ENCODE measurements around the gene PCDHB16. TPM values are rescaled to one million over a fixed set of nuclear protein-coding genes. Genes with fewer than 3 reads are reported as not detected.

Gene PCDHB16
- 0.54 TPM in 1 of 2 replicates, not detected in the other for total RNA-seq

DNA sequence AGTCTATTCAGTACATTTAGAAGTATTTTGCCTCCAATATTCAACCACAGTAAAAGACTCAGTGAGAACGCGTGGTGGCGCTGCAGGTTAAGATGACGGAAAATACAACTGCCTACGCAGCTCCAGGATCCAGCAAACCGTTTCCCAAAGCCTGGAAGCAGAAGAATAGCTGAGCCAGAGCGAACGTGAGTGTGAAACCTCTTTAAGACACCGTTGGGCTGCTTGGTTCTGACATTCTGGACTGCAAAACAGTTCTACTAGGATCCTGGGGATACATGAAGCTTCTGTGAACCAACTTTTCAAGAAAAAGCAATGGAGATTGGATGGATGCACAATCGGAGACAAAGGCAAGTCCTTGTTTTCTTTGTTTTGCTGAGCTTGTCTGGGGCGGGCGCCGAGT lies at the start of gene PCDHB16:
Gene PCDHB16 (plus strand): TSS at position 140 of the 400 bp plus-strand sequence. CDS start 173 bp downstream, at position 313.

DNA sequence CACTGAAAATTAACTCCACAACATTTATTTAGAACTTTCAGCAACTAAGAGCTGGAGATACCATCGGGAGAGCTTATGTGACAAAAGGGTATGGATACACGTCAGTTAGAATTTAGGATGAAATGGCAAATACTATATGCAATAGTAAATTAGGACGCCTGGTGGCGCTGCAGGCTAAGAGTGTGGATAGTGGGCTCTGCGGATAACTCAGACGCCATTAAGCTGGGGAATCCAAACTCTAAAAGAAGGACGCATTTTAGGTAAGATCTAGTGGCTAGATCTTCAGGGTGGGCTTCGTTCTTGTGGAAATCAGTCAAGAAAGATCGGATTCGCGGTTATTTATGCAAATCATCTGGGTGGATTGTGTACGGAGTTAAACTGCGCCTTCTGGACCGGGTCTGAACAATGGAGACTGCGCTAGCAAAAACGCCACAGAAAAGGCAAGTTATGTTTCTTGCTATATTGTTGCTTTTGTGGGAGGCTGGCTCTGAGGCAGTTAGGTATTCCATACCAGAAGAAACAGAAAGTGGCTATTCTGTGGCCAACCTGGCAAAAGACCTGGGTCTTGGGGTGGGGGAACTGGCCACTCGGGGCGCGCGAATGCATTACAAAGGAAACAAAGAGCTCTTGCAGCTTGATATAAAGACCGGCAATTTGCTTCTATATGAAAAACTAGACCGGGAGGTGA lies 47.0 kb upstream of the PCDHB16 start, which contains the start of gene PCDHB5:
Gene PCDHB5 (plus strand): TSS at position 177 of the 688 bp plus-strand sequence. CDS start 229 bp downstream, at position 406.

GRCh38 chr5:141149812-141150211 lies 32.4 kb upstream of the PCDHB16 start, which contains the start of gene PCDHB6:
Gene PCDHB6, plus strand, starts transcription at chr5:141150057. Its CDS starts 201 bp downstream, at chr5:141150258.

GRCh38 chr5:141172381-141173204 lies 9.6 kb upstream of the PCDHB16 start, which contains the start of gene PCDHB7:
Gene PCDHB7, plus strand, starts transcription at chr5:141172644. Its CDS starts 192 bp downstream, at chr5:141172836.

DNA sequence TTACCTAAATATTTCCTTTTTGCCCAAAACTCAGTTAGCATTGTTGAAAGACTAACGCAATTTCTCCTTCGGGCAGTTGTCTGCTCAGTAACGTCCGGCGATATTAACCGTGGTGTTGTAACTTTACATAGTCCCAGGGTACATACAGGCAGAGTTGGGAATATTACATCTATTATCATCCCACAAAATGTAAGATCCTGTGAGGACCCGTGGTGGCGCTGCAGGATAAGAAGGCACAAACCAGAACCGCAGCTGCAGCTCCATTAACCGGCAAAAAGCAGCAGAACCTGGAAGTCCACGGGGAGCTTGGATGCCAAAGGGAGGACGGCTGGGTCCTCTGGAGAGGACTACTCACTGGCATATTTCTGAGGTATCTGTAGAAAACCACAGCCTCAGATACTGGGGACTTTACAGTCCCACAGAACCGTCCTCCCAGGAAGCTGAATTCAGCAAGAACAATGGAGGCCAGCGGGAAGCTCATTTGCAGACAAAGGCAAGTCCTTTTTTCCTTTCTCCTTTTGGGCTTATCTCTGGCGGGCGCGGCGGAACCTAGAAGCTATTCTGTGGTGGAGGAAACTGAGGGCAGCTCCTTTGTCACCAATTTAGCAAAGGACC lies 4.5 kb upstream of the PCDHB16 start, which contains the start of gene PCDHB8:
Gene PCDHB8 (plus strand): TSS at position 214 of the 615 bp plus-strand sequence. CDS start 245 bp downstream, at position 459.

DNA sequence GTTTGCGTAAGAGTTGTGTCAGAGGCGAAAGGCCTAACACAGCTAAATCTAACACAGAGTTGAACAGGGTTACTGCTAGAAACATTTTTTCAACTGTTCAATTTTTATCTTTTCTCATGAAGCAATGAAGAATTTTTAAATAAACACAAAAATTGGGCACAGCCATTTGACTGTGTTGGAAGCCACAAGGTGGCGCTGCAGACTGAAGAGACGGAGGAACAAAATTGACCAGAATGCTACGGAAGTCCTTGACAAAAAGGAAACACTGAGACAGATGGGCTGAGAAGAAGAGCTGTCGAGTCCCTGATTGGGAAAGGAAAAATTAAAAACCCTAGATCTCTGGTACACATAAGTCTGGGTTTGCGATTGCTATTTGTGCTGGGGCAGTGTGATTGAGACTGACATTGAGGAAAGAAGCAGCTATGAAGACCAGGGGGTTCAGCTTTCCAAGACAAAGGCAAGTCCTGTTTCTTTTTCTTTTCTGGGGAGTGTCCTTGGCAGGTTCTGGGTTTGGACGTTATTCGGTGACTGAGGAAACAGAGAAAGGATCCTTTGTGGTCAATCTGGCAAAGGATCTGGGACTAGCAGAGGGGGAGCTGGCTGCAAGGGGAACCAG lies 4.8 kb downstream of the PCDHB16 start, which contains the start of gene PCDHB9:
Gene PCDHB9 (plus strand): TSS at position 265 of the 616 bp plus-strand sequence. CDS start 158 bp downstream, at position 423.

GRCh38 chr5:141192110-141192725 lies 10.0 kb downstream of the PCDHB16 start, which contains the start of gene PCDHB10:
Gene PCDHB10, plus strand, starts transcription at chr5:141192353. Its CDS starts 200 bp downstream, at chr5:141192553.

DNA sequence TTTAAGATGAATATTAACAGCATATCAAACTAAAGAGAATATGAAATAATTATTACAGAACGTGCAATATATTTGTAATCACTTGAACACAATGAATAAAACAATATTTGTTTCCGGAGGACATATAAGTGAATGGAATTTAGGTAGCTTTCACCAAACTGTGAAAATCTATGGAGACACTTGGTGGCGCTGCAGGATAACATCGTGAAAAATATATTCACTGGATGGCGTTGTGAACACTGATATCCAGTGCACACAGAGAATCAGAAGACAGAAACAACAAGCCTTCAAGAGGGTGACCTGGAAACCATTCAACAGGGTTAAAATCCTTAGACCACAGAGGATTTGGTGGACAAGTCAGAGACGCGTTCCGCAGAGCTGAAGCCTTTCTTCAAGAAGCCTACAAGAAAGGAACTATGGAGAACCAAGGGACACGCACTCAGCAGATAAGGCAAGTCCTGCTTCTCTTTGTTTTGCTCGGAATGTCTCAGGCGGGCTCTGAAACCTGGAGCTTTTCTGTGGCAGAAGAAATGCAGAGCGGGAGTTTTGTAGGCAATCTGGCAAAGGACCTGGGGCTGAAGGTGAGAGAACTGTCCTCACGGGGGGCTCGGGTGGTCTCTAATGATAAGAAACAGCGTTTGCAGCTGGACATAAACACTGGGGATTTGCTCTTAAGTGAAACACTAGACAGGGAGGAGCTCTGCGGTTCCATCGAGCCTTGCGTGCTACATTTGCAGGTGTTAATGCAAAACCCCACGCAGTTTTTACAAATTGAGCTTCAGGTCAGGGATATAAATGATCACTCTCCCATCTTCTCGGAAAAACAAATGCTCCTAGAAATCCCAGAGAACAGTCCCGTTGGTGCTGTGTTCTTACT lies 17.4 kb downstream of the PCDHB16 start, which contains the start of gene PCDHB11:
Gene PCDHB11 (plus strand): TSS at position 269 of the 877 bp plus-strand sequence. CDS start 148 bp downstream, at position 417.

DNA sequence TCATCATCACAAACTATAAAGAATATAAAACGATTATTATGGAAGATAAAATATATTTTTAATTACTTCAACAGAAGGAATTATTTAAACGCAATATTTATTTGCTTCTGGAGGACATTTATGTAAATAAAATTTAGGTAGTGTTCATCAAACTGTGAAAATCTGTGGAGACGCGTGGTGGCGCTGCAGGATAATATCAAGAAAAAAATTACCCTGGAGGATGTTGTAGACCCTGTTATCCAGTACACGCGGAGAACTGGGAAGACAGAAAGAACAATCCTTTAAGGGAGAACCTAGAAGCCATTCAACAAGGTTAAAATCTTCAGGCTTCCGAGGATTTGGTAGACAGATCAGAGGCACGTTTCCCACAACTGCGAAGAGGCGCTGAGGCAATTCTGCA lies 26.3 kb downstream of the PCDHB16 start, which contains the start of gene PCDHB12:
Gene PCDHB12 (plus strand): TSS at position 242 of the 400 bp plus-strand sequence. CDS start 189 bp downstream, outside the sequence.

DNA sequence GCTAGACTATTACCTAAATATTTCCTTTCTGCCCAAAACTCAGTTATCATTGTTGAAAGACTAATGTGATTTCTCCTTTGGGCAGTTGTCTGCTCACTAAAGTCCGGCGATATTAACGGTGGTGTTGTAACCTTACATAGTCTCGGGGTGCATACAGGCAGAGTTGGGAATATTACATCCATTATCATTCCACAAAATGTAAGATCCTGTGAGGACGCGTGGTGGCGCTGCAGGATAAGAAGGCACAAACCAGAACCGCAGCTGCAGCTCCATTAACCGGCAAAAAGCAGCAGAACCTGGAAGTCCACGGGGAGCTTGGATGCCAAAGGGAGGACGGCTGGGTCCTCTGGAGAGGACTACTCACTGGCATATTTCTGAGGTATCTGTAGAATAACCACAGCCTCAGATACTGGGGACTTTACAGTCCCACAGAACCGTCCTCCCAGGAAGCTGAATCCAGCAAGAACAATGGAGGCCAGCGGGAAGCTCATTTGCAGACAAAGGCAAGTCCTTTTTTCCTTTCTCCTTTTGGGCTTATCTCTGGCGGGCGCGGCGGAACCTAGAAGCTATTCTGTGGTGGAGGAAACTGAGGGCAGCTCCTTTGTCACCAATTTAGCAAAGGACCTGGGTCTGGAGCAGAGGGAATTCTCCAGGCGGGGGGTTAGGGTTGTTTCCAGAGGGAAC lies 31.6 kb downstream of the PCDHB16 start, which contains the start of gene PCDHB13:
Gene PCDHB13 (plus strand): TSS at position 264 of the 684 bp plus-strand sequence. CDS start 205 bp downstream, at position 469.

GRCh38 chr5:141223112-141223783 lies 41.1 kb downstream of the PCDHB16 start, which contains the start of gene PCDHB14:
Gene PCDHB14, plus strand, starts transcription at chr5:141223343. Its CDS starts 163 bp downstream, at chr5:141223506.

Other genes starting within 250 kb of the PCDHB16 start
- gene PCDHAC2, start 215.9 kb upstream of the PCDHB16 start, total RNA-seq, result under 0.01 and 0.49 TPM in 2 replicates
- not detected in 2 replicates for gene PCDHB1, start 131.0 kb upstream of the PCDHB16 start, total RNA-seq
- gene PCDHB2, start 87.8 kb upstream of the PCDHB16 start, total RNA-seq, result 0.90 and 1.3 TPM in 2 replicates
- 0.16 TPM in 1 of 2 replicates, not detected in the other for gene PCDHB3, start 81.9 kb upstream of the PCDHB16 start, total RNA-seq
- 0.18 and 0.97 TPM in 2 replicates for gene PCDHB4, start 60.6 kb upstream of the PCDHB16 start, total RNA-seq
- 1.3 and 4.5 TPM in 2 replicates for gene PCDHB5, start 47.2 kb upstream of the PCDHB16 start, total RNA-seq
- gene PCDHB6, start 32.3 kb upstream of the PCDHB16 start, total RNA-seq, result 0.49 TPM in 1 of 2 replicates, not detected in the other
- 0.16 and 1.1 TPM in 2 replicates for gene PCDHB7, start 9.7 kb upstream of the PCDHB16 start, total RNA-seq
- 0.49 TPM in 1 of 2 replicates, not detected in the other for gene PCDHB8, start 4.6 kb upstream of the PCDHB16 start, total RNA-seq
- gene PCDHB9, start 4.8 kb downstream of the PCDHB16 start, total RNA-seq, result under 0.01 TPM in 1 of 2 replicates, not detected in the other
- 0.16 and 0.18 TPM in 2 replicates for gene PCDHB10, start 10.0 kb downstream of the PCDHB16 start, total RNA-seq
- 0.18 and 0.65 TPM in 2 replicates for gene PCDHB11, start 17.2 kb downstream of the PCDHB16 start, total RNA-seq
- gene PCDHB12, start 26.3 kb downstream of the PCDHB16 start, total RNA-seq, result 0.16 and 0.72 TPM in 2 replicates
- gene PCDHB13, start 31.5 kb downstream of the PCDHB16 start, total RNA-seq, result 0.16 and 0.90 TPM in 2 replicates
- 0.54 and 1.5 TPM in 2 replicates for gene PCDHB14, start 41.0 kb downstream of the PCDHB16 start, total RNA-seq
- 1.8 TPM in 2 replicates for gene PCDHB15, start 63.0 kb downstream of the PCDHB16 start, total RNA-seq
- not detected in 2 replicates for gene SLC25A2, start 121.7 kb downstream of the PCDHB16 start, total RNA-seq
- gene TAF7, start 138.4 kb downstream of the PCDHB16 start, total RNA-seq, result 36.6 and 51.5 TPM in 2 replicates
- 0.54 and 0.65 TPM in 2 replicates for gene PCDHGA1, start 148.1 kb downstream of the PCDHB16 start, total RNA-seq
- 2.5 and 5.8 TPM in 2 replicates for gene PCDHGA2, start 156.4 kb downstream of the PCDHB16 start, total RNA-seq
- gene PCDHGA3, start 161.4 kb downstream of the PCDHB16 start, total RNA-seq, result 2.0 and 2.9 TPM in 2 replicates
- gene PCDHGB1, start 167.7 kb downstream of the PCDHB16 start, total RNA-seq, result 0.36 and 0.81 TPM in 2 replicates
- 4.7 and 6.3 TPM in 2 replicates for gene PCDHGA4, start 172.6 kb downstream of the PCDHB16 start, total RNA-seq
- gene PCDHGB2, start 177.6 kb downstream of the PCDHB16 start, total RNA-seq, result 1.6 and 3.2 TPM in 2 replicates
- gene PCDHGA5, start 181.8 kb downstream of the PCDHB16 start, total RNA-seq, result 0.32 and 2.2 TPM in 2 replicates
- 1.8 and 2.4 TPM in 2 replicates for gene PCDHGB3, start 187.9 kb downstream of the PCDHB16 start, total RNA-seq
- gene PCDHGA6, start 191.5 kb downstream of the PCDHB16 start, total RNA-seq, result 1.1 and 3.4 TPM in 2 replicates
- gene PCDHGA7, start 200.4 kb downstream of the PCDHB16 start, total RNA-seq, result 3.6 and 5.8 TPM in 2 replicates
- gene PCDHGB4, start 205.3 kb downstream of the PCDHB16 start, total RNA-seq, result 14.1 and 16.8 TPM in 2 replicates
- gene PCDHGA8, start 210.2 kb downstream of the PCDHB16 start, total RNA-seq, result 0.18 and 1.8 TPM in 2 replicates
- gene PCDHGB5, start 215.6 kb downstream of the PCDHB16 start, total RNA-seq, result 21.7 and 22.2 TPM in 2 replicates
- 1.4 and 2.6 TPM in 2 replicates for gene PCDHGA9, start 220.4 kb downstream of the PCDHB16 start, total RNA-seq
- gene PCDHGB6, start 225.6 kb downstream of the PCDHB16 start, total RNA-seq, result 1.4 and 2.1 TPM in 2 replicates
- 3.4 and 5.0 TPM in 2 replicates for gene PCDHGA10, start 230.6 kb downstream of the PCDHB16 start, total RNA-seq
- gene PCDHGB7, start 235.3 kb downstream of the PCDHB16 start, total RNA-seq, result 7.8 and 14.4 TPM in 2 replicates
- gene PCDHGA11, start 238.7 kb downstream of the PCDHB16 start, total RNA-seq, result 10.2 and 12.8 TPM in 2 replicates
- 26.7 and 27.1 TPM in 2 replicates for gene PCDHGA12, start 248.1 kb downstream of the PCDHB16 start, total RNA-seq

Data from cardiac atrium fibroblast (primary cell).